Measurements from ENCODE around the gene CCDC188.
"Not testable (repeated sequence)": the region's sequence is repeated elsewhere in the genome, so short reads cannot be mapped to it uniquely, and the experiment has no call there.

Gene CCDC188

GRCh38 chr22:20169253-20169822 is 18.5 kb upstream of the CCDC188 start:
- DNase-seq: no peak

GRCh38 chr22:20167643-20168322 is 16.9 kb upstream of the CCDC188 start:
- DNase-seq: no peak

DNA sequence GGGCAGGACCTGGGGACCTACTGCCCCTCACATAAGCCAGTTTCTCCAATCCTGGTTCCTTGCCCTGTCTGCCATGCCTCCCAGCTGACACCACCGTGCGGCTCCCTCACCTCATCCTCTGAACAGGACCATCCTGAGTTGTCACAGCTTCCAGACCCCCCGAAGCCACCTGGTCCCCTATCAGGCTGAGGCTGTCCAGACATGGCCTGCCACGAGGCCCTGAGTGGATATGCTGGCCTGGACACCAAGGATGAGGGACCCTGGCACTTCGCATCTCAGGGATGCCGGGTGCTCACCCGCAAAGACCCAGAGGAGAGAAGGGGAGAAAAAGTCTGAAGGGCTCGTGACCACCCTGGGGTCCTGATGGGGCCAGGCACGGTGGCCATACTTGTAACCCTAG is 15.8 kb upstream of the CCDC188 start:
- DNase-seq: no peak

DNA sequence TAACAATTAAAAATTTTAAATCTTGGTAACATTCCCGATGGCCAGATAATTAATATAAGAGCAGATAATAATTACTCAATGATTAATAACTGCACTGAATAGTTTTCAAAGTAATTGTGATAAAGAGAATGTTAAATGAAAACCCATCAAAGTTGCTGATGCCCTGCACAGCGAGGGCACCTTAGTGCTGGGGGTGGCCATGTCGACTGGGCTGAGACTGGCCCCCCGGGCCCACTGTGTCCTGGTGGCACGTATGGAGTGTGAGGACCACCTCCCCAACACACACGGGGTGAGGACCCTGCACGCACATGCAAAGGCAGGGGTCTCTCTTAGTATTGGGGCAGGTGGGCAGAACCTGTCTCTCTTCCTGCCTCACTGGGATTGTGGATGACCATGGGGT is 15.1 kb upstream of the CCDC188 start:
- no peak for DNase-seq

DNA sequence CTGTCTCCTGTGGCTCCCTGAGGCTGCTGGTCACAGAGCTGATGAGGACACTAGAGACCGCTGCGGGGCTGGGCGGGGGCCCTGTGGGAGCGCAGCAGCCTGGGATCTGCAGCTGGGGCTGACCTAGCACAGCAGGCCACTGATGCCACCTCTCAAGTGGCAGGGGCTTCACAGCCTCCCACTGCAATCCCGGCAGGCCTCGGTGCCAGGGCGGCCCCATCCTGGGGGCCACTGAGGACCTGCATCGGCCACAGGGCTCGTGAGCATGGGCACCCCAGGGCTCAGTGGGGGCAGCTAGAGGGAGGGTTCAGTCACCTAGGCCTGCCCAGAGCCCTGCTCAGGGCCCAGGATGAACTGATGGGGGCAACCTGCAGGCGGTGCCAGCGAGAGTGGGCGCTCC is 14.6 kb upstream of the CCDC188 start:
- no peak for DNase-seq

DNA sequence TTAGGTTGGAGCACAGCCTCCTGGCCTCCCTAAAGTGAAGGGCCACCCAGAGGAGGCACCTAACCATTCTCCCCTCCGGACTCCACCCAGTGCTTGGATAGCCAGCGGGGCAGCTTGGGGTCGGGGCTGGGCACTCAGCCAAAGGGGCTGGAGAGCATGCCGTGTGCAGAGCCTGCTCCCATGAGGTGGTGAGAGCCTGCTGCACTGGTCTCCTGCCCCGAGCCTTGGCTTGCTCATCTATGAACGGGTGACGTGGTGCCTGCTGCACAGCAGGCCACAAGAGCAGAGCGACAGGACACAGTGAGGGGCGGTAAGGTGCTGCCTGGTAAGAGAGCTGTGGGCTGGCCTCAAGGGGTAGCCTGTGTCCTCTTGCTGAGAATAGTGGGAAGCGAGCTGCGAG is 14.0 kb upstream of the CCDC188 start:
- no peak for DNase-seq

- DNase-seq: no peak
Observed at GRCh38 chr22:20160041-20160440, 9.2 kb upstream of the CCDC188 start.

- DNase-seq: not testable (repeated sequence)
Observed at GRCh38 chr22:20159531-20159930, 8.7 kb upstream of the CCDC188 start.

DNA sequence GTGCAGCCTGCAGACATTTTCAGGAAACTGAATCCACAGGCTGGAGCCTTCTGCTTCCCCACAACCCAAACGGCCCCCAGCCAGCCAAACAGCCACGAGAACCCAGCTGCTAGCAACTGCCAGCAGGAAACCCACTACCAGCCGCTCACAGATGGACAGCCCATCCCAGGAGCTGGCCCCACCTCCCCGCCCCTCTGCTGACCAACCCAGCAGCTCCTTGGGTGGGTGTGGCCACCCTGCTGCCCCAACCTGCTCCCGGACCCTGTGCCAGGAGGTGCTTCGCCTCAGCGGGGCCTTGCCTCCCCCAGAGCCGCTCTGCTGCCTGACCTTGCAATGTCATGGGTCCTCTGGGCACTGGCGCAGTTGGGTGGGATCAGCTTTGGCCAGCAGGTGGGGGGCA is 8.2 kb upstream of the CCDC188 start:
- DNase-seq: no peak

DNA sequence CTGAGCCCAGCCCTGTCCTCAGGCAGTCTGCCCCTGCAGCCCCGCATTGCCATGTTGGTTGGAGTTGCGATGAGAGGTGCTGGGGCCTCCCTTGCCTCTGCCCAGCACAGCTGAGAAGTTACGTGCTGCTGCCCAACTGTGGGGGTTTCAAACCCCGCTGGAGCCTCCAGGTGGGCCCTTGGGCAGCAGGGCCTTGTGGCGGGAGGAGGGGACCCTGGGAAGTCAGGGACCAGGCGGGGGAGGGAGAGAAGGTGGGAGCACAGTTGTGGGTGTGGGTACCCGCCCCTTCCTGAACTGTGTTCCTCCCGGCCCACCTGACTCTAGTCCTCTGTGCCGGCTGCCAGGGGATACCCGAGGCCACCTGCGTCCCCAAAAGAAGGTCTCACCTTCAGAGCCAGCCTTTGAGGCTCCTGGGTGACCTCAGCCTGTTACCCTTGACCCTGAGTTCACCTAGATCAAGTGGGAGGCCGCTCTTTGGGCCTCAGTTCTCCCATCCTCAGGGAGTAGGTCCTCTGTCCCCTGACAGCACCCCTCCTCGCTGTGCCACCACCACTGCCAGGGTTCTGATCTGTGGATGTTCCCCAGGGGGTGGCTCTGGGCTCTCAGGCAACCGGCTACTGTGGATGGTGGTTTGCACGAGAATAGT is 7.7 kb upstream of the CCDC188 start:
- DNase-seq: no peak

GRCh38 chr22:20157430-20158183 is 6.8 kb upstream of the CCDC188 start:
- DNase-seq: no peak

DNA sequence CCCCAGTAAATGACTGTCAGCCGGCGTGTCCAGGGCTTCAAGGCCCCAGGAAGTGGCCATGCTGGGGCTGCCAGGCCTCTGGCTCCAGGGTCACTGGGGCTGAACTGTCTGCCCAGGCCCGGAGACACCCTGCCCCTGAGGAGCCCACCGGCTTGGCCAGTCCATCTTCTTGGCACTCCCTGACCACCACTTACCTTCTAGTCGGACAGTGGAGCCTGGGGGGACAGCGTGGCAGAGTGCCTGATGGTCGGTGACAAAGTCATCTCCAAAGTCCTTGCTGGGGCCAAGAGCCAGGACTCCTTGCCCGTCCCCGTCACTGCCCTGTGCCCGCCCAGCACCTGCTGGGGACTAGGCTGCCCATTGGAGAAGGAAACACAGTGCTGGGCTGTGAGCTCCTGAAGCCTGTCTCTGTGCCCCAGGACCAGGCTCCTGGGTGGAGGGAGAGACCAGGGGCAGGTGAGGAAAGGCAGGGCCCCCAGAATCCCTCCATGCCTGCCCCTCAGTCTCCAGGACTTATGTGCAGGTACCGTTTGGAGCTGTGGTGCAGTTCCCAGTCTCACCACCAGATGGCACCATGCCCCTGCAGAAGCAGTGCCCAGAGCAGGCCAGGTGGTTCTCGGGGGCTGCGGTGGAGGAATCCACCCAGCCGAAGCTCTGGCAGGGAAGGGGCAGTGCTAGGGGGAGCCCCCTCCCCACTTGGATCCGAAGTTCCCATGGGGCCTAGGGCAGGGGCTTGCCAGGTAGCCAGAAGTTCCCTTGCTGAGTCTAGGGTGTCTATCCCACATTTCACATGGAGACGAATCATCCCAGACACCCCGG is 6.0 kb upstream of the CCDC188 start:
- DNase-seq: no peak

DNA sequence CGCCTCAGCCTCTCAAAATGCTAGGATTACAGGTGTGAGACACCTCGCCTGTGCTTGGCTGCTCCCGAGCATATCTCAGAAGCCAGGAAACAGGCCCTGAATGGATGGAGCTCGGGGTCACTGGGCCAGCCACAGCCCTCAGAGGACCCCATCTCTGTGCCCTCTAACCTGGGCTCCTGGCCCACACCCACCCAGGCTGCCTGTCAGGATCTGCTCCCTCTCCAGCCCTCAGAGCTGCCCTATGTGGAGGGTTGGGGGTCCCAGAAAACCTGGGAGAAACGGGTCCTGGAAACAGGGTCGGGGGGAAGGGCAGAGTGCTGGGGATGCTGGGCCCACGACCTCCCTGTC is 5.2 kb upstream of the CCDC188 start:
- DNase-seq: no peak

- DNase-seq: peak; percentile 30
Observed at GRCh38 chr22:20155330-20156041, 4.6 kb upstream of the CCDC188 start.

- DNase-seq: no peak
Observed at GRCh38 chr22:20154602-20155187, 3.8 kb upstream of the CCDC188 start.

- DNase-seq: no peak
Observed at GRCh38 chr22:20153945-20154344, 3.1 kb upstream of the CCDC188 start.

- no peak for DNase-seq
Observed at GRCh38 chr22:20152464-20152890, 1.6 kb upstream of the CCDC188 start.

DNA sequence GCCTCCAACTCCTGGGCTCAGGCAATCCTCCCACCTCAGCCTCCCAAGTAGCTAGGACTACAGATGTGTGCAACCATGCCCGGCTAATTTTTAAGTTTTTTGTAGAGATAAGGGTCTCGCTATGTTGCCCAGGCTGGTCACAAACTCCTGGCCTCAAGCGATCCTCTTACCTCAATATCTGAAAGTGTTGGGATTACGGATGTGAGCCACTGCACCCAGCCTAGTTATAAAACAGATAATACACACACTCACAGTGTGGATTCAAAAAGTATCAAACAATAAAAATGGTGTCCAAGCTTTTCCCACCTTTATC is 377 bp upstream of the CCDC188 start:
- DNase-seq: no peak

DNA sequence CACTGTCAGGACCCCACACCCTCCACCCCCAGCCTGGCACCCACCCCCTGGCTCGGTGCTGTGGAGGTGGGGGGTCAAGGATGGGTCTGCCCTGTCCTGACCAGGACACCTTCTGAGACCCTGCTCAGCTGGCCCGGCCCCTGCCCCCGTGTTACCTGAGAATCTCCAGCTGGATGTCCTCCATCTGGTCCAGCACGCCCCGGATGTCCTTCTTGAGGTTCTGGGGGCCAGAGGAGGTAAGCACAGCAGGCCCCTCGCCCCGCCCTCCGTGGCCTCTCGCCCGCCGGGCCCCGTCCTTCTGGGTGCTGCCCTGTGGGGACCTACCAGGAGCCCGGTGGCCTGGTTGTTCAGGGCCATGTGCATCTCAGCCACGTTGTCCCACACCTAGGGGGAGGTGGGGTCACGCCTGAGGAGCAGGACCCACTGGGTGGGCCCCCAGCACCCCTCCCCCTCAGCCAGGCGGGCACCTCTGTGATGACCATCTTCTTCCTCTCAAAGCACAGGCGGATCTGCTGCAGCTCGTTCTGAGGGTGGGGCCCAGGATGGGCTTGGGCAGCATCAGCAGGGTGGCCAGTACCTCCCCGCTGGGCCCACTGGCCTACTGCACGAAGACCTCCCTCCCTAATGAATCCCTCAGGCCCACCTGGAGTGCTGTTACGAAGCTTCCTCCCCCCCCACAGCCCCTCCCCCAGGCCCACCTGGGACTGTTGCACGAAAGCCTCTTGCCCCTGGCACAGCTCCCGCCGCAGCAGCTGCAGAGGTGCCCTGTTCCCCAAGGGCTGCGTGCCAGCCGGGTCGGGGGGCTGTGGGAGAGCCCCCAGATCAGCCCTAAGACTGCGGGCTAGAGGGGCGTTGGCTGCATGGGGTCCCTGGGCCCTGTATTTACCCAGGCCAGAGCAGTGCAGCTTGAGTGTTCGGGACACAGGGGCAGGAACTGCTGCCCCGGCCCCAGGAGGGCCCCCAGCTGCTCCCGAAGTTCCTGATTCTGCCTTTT is 1.3 kb downstream of the CCDC188 start:
- DNase-seq: no peak

DNA sequence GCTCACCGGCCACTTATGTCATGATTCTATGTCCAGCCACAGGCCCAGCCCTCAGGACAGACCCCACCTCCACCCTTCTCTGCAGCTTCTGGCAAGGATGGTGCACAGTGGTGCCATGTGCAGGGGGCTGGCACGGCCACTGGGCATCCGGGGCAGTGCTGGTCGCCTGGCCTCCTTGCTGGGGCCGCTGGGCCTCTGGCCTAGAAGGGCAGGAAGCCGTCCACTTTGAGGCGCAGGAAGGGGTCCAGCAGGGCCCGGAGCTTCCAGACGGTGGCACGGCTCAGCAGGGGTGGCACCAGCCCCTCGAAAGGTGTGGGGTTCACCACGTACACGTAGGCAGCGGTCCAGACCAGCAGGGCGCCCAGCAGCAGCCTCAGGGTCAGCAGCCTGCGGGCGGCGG is 2.4 kb downstream of the CCDC188 start:
- no peak for DNase-seq

Data from NCI-H1417 treated with DMSO at 0.1 percent for 48 hours (cell line).